HEK293 (cell line): ENCODE measurements around the gene PCMT1.

Experiments used
- CTCF ChIA-PET: fragments of 350-600 bp; formaldehyde crosslinking; extraction: SDS; loops from one replicate; lab custom pipeline; 2021; ENCODE audit warnings: antibody characterized with exemption; lab: Yijun Ruan, JAX
- POLR2A ChIA-PET: fragments of 300-600 bp; formaldehyde crosslinking; extraction: SDS; loops from one replicate; lab custom pipeline; 2020; ENCODE audit warnings: antibody characterized with exemption, inconsistent platforms; lab: Yijun Ruan, JAX
- H3K27ac ChIP-seq: fragments of 200-500 bp; sonication (Bioruptor generic); 2 replicates; pipeline ENCODE4 v1.5.1; 2014; ENCODE audit warnings: low read depth, low read length, control low read depth, inconsistent platforms; ENCODE audit errors: extremely low read depth
- H3K36me3 ChIP-seq, 2 experiments: fragments of 200-500 bp in 1 of 2; sonication (Bioruptor generic) in 1 of 2; 1 replicate in 1 of 2; 2 replicates in 1 of 2; pipeline ENCODE4 v1.5.1; 2014 to 2017; ENCODE audit warnings: inconsistent platforms in 2 of 2, low read length in 2 of 2; ENCODE audit not compliant: control insufficient read depth in 2 of 2, insufficient read depth in 1 of 2
- H3K4me1 ChIP-seq: fragments of 200-500 bp; sonication (Bioruptor generic); 2 replicates; pipeline ENCODE4 v1.5.1; 2014; ENCODE audit warnings: mild to moderate bottlenecking, low read length, inconsistent platforms; ENCODE audit not compliant: control insufficient read depth, insufficient read depth
- H3K4me3 ChIP-seq: 2 replicates; pipeline ENCODE4 v1.5.1; 2011; ENCODE audit warnings: low read depth, mild to moderate bottlenecking, control low read depth, low read length, moderate library complexity
- H3K9me3 ChIP-seq: fragments of 200-500 bp; sonication (Bioruptor generic); 2 replicates; pipeline ENCODE4 v1.5.1; 2014; ENCODE audit warnings: low read depth, low read length, inconsistent platforms; ENCODE audit not compliant: control insufficient read depth, insufficient read depth
- HOXA7 ChIP-seq: sonication (generic); formaldehyde crosslinking; IDR thresholded peaks from 2 replicates; pipeline ENCODE4 v1.8.1; 2022; ENCODE audit warnings: missing genetic modification reagents, borderline replicate concordance
- SP2 ChIP-seq: fragments of 450-650 bp; formaldehyde crosslinking; IDR thresholded peaks from 2 replicates; pipeline ENCODE4 v1.5.1; 2016; ENCODE audit warnings: missing biosample characterization, missing genetic modification characterization
- SP3 ChIP-seq: fragments of 450-650 bp; formaldehyde crosslinking; IDR thresholded peaks from 2 replicates; pipeline ENCODE4 v1.5.1; 2016; ENCODE audit warnings: missing biosample characterization, missing genetic modification characterization
- ZBTB1 ChIP-seq: fragments of 450-650 bp; formaldehyde crosslinking; IDR thresholded peaks from 2 replicates; pipeline ENCODE4 v1.5.1; 2016; ENCODE audit warnings: missing biosample characterization, missing genetic modification characterization
- ZBTB21 ChIP-seq: fragments of 450-650 bp; formaldehyde crosslinking; IDR thresholded peaks from 2 replicates; pipeline ENCODE4 v1.5.1; 2017; ENCODE audit warnings: missing biosample characterization, missing genetic modification characterization
- ZFP37 ChIP-seq: fragments of 450-650 bp; formaldehyde crosslinking; IDR thresholded peaks from 2 replicates; pipeline ENCODE4 v1.5.1; 2016; ENCODE audit warnings: missing biosample characterization, missing genetic modification characterization
- ZFP69B ChIP-seq: fragments of 450-650 bp; formaldehyde crosslinking; IDR thresholded peaks from 2 replicates; pipeline ENCODE4 v1.5.1; 2016; ENCODE audit warnings: missing biosample characterization, missing genetic modification characterization
- ZNF175 ChIP-seq: fragments of 450-650 bp; formaldehyde crosslinking; IDR thresholded peaks from 2 replicates; pipeline ENCODE4 v1.5.1; 2016; ENCODE audit warnings: missing biosample characterization, missing genetic modification characterization
- ZNF184 ChIP-seq: fragments of 450-650 bp; IDR thresholded peaks from 2 replicates; pipeline ENCODE4 v1.5.1; 2018; ENCODE audit warnings: missing biosample characterization, mild to moderate bottlenecking, missing genetic modification characterization
- ZNF350 ChIP-seq: fragments of 450-650 bp; formaldehyde crosslinking; IDR thresholded peaks from 2 replicates; pipeline ENCODE4 v1.5.0; 2017; ENCODE audit warnings: missing biosample characterization, mild to moderate bottlenecking, missing genetic modification characterization
- ZNF433 ChIP-seq: fragments of 450-650 bp; formaldehyde crosslinking; IDR thresholded peaks from 2 replicates; pipeline ENCODE4 v1.5.1; 2016; ENCODE audit warnings: missing biosample characterization, missing genetic modification characterization, low read depth
- ZNF521 ChIP-seq: fragments of 450-650 bp; formaldehyde crosslinking; IDR thresholded peaks from 2 replicates; pipeline ENCODE4 v1.5.1; 2017; ENCODE audit warnings: missing biosample characterization, mild to moderate bottlenecking, missing genetic modification characterization
- ZNF549 ChIP-seq: fragments of 450-650 bp; IDR thresholded peaks from 2 replicates; pipeline ENCODE4 v1.5.1; 2018; ENCODE audit warnings: missing biosample characterization, missing genetic modification characterization, mild to moderate bottlenecking, inconsistent platforms, moderate library complexity
- ZNF624 ChIP-seq: fragments of 450-650 bp; formaldehyde crosslinking; IDR thresholded peaks from 2 replicates; pipeline ENCODE4 v1.5.1; 2017; ENCODE audit warnings: missing biosample characterization, missing genetic modification characterization
- ZSCAN23 ChIP-seq: fragments of 450-650 bp; formaldehyde crosslinking; IDR thresholded peaks from 2 replicates; pipeline ENCODE4 v1.5.1; 2016; ENCODE audit warnings: missing biosample characterization, missing genetic modification characterization
- TF ChIP-seq, protein P1 (sequence below): fragments of 450-650 bp; formaldehyde crosslinking; IDR thresholded peaks from 2 replicates; pipeline ENCODE4 v1.5.1; 2016; ENCODE audit warnings: missing biosample characterization, missing genetic modification characterization
- TF ChIP-seq, protein P2 (sequence below): fragments of 450-650 bp; formaldehyde crosslinking; IDR thresholded peaks from 2 replicates; pipeline ENCODE4 v1.5.1; 2017; ENCODE audit warnings: missing biosample characterization, missing genetic modification characterization
- TF ChIP-seq, protein P3 (sequence below): IDR thresholded peaks from 2 replicates; pipeline ENCODE4 v1.6.1; 2011; ENCODE audit warnings: mild to moderate bottlenecking, low read depth, low read length, borderline replicate concordance
- TF ChIP-seq, protein P4 (sequence below): fragments of 450-650 bp; formaldehyde crosslinking; IDR thresholded peaks from 2 replicates; pipeline ENCODE4 v1.5.1; 2016; ENCODE audit warnings: missing biosample characterization, missing genetic modification characterization
- TF ChIP-seq, protein P5 (sequence below): fragments of 450-650 bp; formaldehyde crosslinking; IDR thresholded peaks from 2 replicates; pipeline ENCODE4 v1.5.0; 2017; ENCODE audit warnings: missing biosample characterization, missing genetic modification characterization, borderline replicate concordance

The PCMT1 gene

DNA sequence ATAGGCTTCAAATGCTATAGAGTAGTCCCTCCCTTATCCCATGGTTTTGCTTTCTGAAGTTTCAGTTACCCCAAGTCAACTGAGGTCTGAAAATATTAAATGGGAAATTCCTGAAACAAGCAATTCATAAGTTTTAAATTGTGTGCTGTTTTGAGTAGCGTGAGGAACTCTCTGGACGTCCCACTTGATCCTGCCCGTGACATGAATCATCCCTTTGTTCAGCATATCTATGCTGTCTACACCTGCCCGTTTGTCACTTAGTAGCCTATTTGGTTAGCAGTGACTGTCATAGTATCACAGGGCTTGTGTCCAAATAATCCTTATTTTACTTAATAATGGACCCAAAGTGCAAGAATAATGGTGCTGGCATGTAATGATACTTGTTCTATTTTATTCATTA is 5.0 kb downstream of the PCMT1 start:
- Histone ChIP-seq H3K4me3 (no peak overlapping the region), H3K4me1 (peaks cover 11% of the 10 kb centered on the region), H3K9me3 (no peaks in the 10 kb centered on the region), H3K36me3 (peaks cover 10 to 12% of the 10 kb centered on the region in 2 experiments; a peak in 2 of 3 replicates), H3K27ac (no peak overlapping the region)
- no peak for TF ChIP-seq ZNF549 (tag by site-specific recombination)
- TF ChIP-seq, protein P1, sequence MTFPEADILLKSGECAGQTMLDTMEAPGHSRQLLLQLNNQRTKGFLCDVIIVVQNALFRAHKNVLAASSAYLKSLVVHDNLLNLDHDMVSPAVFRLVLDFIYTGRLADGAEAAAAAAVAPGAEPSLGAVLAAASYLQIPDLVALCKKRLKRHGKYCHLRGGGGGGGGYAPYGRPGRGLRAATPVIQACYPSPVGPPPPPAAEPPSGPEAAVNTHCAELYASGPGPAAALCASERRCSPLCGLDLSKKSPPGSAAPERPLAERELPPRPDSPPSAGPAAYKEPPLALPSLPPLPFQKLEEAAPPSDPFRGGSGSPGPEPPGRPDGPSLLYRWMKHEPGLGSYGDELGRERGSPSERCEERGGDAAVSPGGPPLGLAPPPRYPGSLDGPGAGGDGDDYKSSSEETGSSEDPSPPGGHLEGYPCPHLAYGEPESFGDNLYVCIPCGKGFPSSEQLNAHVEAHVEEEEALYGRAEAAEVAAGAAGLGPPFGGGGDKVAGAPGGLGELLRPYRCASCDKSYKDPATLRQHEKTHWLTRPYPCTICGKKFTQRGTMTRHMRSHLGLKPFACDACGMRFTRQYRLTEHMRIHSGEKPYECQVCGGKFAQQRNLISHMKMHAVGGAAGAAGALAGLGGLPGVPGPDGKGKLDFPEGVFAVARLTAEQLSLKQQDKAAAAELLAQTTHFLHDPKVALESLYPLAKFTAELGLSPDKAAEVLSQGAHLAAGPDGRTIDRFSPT (tag by site-specific recombination): no peak
- TF ChIP-seq SP3: no peak
- TF ChIP-seq ZNF433 (tag by site-specific recombination): no peak
- no peak for TF ChIP-seq ZNF624 (tag by site-specific recombination)
- TF ChIP-seq ZNF184 (tag by site-specific recombination): no peak
- TF ChIP-seq ZFP37 (tag by site-specific recombination): no peak
- TF ChIP-seq ZFP69B (tag by site-specific recombination): no peak
- TF ChIP-seq ZNF521 (tag by site-specific recombination): no peak
- TF ChIP-seq, protein P2, sequence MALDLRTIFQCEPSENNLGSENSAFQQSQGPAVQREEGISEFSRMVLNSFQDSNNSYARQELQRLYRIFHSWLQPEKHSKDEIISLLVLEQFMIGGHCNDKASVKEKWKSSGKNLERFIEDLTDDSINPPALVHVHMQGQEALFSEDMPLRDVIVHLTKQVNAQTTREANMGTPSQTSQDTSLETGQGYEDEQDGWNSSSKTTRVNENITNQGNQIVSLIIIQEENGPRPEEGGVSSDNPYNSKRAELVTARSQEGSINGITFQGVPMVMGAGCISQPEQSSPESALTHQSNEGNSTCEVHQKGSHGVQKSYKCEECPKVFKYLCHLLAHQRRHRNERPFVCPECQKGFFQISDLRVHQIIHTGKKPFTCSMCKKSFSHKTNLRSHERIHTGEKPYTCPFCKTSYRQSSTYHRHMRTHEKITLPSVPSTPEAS: no peak
- TF ChIP-seq, protein P3, sequence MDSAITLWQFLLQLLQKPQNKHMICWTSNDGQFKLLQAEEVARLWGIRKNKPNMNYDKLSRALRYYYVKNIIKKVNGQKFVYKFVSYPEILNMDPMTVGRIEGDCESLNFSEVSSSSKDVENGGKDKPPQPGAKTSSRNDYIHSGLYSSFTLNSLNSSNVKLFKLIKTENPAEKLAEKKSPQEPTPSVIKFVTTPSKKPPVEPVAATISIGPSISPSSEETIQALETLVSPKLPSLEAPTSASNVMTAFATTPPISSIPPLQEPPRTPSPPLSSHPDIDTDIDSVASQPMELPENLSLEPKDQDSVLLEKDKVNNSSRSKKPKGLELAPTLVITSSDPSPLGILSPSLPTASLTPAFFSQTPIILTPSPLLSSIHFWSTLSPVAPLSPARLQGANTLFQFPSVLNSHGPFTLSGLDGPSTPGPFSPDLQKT: no peak
- TF ChIP-seq HOXA7 (CRISPR knock-in tag): no peak
- TF ChIP-seq ZNF175 (tag by site-specific recombination): no peak
- no peak for TF ChIP-seq ZSCAN23 (tag by site-specific recombination)
- TF ChIP-seq SP2 (tag by site-specific recombination): no peak
- TF ChIP-seq, protein P4, sequence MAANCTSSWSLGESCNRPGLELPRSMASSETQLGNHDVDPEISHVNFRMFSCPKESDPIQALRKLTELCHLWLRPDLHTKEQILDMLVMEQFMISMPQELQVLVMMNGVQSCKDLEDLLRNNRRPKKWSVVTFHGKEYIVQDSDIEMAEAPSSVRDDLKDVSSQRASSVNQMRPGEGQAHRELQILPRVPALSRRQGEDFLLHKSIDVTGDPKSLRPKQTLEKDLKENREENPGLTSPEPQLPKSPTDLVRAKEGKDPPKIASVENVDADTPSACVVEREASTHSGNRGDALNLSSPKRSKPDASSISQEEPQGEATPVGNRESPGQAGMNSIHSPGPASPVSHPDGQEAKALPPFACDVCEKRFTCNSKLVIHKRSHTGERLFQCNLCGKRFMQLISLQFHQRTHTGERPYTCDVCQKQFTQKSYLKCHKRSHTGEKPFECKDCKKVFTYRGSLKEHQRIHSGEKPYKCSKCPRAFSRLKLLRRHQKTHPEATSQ: no peak
- TF ChIP-seq ZBTB1 (tag by site-specific recombination): no peak
- CTCF ChIA-PET: interaction anchor here (0.6 kb wide), 1 partner anchor 1620 kb away, joined by 3 read pairs; no protein-coding TSS in a partner anchor
- POLR2A ChIA-PET: no interaction called here

DNA sequence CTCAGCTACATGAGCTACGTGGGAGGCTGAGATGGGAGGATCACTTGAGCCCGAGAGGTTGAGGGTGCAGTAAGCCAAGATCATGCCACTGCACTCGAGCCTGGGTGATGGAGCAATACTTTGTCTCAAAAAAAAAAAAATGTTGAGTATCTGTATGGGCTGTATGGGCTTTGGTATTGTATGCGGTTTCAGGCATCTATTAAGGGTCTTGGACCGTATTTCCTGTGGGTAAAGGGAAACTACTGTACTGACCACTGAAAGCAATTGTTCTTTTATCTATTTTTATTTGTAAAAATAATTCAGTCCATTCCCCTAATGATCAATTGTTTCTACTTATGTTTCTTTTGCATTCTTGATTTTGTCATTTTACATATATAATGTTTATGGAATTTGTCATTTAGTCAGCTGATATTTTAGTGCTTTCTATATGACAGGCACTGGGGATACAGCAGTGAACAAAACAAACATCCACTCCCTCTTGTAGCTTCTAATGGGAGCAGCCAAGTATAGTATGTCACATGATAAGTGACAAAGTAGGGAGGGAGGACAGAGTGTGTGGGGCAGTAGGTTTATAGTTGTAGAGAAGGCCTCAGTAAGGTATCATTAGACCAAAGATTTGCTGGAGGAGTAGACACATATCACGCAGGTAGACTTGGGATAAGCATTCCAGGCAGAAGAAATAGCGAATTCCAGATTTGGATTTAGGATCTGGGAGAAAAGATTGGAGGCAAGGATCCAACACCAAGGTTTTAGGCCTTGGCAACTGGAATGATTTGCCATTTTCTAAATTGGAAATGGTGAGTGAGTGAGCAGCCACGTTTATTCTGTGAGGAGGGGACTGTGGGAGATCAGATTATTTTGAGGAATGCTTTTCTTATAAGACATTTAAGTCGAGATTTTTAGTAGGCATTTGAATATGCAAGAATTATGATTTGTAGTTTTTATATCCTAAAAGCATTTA is 6.0 kb downstream of the PCMT1 start:
- CTCF ChIA-PET: no interaction called here
- peaks cover 11 to 22% of the 10 kb centered on the region in 2 experiments; a peak in 2 of 3 replicates for H3K36me3 ChIP-seq
- no peaks in the 10 kb centered on the region for H3K9me3 ChIP-seq
- H3K4me3 ChIP-seq: no peak overlapping the region
- peak overlapping the region; percentile 21; the same call in 1 of the 2 replicates for H3K27ac ChIP-seq
- POLR2A ChIA-PET: interaction anchor here (0.7 kb wide), 1 partner anchor 131 kb away, joined by 5 read pairs; no protein-coding TSS in a partner anchor
- peaks cover 11% of the 10 kb centered on the region for H3K4me1 ChIP-seq
- no peak for TF ChIP-seq ZBTB21 (tag by site-specific recombination)
- TF ChIP-seq, protein P5, sequence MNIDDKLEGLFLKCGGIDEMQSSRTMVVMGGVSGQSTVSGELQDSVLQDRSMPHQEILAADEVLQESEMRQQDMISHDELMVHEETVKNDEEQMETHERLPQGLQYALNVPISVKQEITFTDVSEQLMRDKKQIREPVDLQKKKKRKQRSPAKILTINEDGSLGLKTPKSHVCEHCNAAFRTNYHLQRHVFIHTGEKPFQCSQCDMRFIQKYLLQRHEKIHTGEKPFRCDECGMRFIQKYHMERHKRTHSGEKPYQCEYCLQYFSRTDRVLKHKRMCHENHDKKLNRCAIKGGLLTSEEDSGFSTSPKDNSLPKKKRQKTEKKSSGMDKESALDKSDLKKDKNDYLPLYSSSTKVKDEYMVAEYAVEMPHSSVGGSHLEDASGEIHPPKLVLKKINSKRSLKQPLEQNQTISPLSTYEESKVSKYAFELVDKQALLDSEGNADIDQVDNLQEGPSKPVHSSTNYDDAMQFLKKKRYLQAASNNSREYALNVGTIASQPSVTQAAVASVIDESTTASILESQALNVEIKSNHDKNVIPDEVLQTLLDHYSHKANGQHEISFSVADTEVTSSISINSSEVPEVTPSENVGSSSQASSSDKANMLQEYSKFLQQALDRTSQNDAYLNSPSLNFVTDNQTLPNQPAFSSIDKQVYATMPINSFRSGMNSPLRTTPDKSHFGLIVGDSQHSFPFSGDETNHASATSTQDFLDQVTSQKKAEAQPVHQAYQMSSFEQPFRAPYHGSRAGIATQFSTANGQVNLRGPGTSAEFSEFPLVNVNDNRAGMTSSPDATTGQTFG (tag by site-specific recombination): no peak
- TF ChIP-seq ZSCAN23 (tag by site-specific recombination): no peak
- no peak for TF ChIP-seq ZNF350 (tag by site-specific recombination)
